Mucosa of rectum (tissue), 2 donors: ENCODE measurements around the gene ZNF2.

Source experiments
- H3K27ac ChIP-seq, 2 donors: one replicate each; pipeline ENCODE4 v1.7.0; 2013; ENCODE audit warnings: inconsistent platforms in 2 of 2, low read depth in 2 of 2, low read length in 2 of 2
- H3K27me3 ChIP-seq, 2 donors: one replicate each; pipeline ENCODE4 v1.7.0; 2013; ENCODE audit warnings: low read length in 2 of 2; ENCODE audit not compliant: control insufficient read depth in 2 of 2, insufficient read depth in 2 of 2
- H3K36me3 ChIP-seq, 2 donors: one replicate each; pipeline ENCODE4 v1.7.0; 2013; ENCODE audit warnings: low read length in 2 of 2; ENCODE audit not compliant: control insufficient read depth in 2 of 2, insufficient read depth in 2 of 2
- H3K4me1 ChIP-seq, 2 donors: one replicate each; pipeline ENCODE4 v1.7.0; 2013; ENCODE audit warnings: low read length in 2 of 2, mild to moderate bottlenecking in 1 of 2; ENCODE audit not compliant: control insufficient read depth in 2 of 2, insufficient read depth in 2 of 2
- H3K4me3 ChIP-seq, 2 donors: one replicate each; pipeline ENCODE4 v1.7.0; 2013; ENCODE audit warnings: low read length in 2 of 2
- H3K9ac ChIP-seq, 2 donors: one replicate each; pipeline ENCODE4 v1.7.0; 2013; ENCODE audit warnings: low read length in 2 of 2, low read depth in 1 of 2, mild to moderate bottlenecking in 1 of 2
- H3K9me3 ChIP-seq, 2 donors: one replicate each; pipeline ENCODE4 v1.7.0; 2013; ENCODE audit warnings: low read length in 2 of 2; ENCODE audit not compliant: control insufficient read depth in 2 of 2
- donor health status: healthy.
- donor health status: Normal muscosa, but diverticular disease.

The ZNF2 gene

DNA sequence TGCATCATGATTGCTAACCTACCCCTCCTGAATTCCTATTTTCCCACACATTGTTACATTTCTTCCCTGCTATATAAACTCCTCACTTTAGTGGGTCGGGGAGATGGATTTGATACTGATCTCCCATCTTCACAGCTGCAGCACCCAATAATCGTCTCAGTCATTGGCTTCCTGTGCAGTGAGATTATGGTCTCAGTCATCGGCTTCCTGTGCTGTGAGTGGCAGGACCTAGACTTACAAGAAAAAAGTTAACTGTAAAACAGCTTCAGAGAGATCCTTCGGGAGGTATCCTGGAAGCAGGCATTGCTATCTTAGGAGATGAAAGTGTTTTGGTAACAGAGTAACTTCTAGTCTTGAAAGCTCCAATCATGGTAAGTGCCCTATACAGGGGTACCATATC is 38.3 kb downstream of the ZNF2 start:
- no peak overlapping the region for H3K4me3 ChIP-seq
- H3K4me1 ChIP-seq: peaks cover 5% of the 10 kb centered on the region in 2 donors
- no peaks in the 10 kb centered on the region for H3K27me3 ChIP-seq
- H3K27ac ChIP-seq: no peak overlapping the region
- H3K9me3 ChIP-seq: no peaks in the 10 kb centered on the region
- H3K9ac ChIP-seq: no peak overlapping the region
- no peaks in the 10 kb centered on the region for H3K36me3 ChIP-seq

DNA sequence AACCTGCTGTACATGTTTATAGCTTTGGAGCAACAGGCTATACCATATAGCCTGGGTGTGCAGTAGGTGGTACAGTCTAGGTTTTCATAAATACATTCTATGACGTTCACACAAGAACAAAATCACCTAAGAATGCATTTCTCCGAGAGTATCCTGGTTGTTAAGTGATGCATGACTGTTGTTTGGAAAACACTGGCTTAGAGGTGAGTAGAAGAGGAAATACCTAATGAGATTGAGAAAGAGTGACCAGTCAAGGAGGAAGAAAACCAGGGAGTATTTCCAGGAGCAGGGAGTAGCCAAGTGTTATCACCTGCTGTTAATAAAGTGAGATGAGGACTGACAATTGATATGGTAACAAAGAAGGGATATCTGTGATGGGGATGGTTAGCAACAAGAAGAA is 38.8 kb downstream of the ZNF2 start:
- Histone ChIP-seq H3K27ac (no peak overlapping the region), H3K9me3 (no peaks in the 10 kb centered on the region), H3K27me3 (no peaks in the 10 kb centered on the region), H3K36me3 (no peaks in the 10 kb centered on the region), H3K4me3 (no peak overlapping the region), H3K9ac (no peak overlapping the region), H3K4me1 (peaks cover 5% of the 10 kb centered on the region in 2 donors)

DNA sequence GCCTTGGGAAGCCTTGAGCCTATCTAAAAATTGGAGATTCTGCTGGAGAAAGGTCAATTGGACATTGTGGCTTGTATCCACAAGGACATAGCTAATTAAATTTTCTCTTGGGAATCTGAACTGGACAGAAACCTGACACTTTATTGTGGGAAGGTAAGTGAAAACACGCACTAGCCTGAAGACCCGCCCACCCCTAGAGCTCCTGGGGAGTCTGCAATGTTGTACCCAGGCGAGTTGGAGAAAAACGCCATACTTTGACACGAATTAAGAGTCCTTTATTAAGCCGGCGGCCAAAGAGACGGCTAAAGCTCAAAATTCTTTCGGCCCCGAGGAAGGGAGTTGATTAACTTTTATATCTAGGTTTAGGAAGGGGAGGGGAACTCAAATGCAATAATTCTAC is 40.5 kb downstream of the ZNF2 start:
- H3K4me3 ChIP-seq: no peak overlapping the region
- H3K9ac ChIP-seq: no peak overlapping the region
- H3K27me3 ChIP-seq: no peaks in the 10 kb centered on the region
- no peaks in the 10 kb centered on the region for H3K9me3 ChIP-seq
- no peaks in the 10 kb centered on the region for H3K36me3 ChIP-seq
- H3K27ac ChIP-seq: no peak overlapping the region
- H3K4me1 ChIP-seq: peaks cover 5% of the 10 kb centered on the region in 2 donors

DNA sequence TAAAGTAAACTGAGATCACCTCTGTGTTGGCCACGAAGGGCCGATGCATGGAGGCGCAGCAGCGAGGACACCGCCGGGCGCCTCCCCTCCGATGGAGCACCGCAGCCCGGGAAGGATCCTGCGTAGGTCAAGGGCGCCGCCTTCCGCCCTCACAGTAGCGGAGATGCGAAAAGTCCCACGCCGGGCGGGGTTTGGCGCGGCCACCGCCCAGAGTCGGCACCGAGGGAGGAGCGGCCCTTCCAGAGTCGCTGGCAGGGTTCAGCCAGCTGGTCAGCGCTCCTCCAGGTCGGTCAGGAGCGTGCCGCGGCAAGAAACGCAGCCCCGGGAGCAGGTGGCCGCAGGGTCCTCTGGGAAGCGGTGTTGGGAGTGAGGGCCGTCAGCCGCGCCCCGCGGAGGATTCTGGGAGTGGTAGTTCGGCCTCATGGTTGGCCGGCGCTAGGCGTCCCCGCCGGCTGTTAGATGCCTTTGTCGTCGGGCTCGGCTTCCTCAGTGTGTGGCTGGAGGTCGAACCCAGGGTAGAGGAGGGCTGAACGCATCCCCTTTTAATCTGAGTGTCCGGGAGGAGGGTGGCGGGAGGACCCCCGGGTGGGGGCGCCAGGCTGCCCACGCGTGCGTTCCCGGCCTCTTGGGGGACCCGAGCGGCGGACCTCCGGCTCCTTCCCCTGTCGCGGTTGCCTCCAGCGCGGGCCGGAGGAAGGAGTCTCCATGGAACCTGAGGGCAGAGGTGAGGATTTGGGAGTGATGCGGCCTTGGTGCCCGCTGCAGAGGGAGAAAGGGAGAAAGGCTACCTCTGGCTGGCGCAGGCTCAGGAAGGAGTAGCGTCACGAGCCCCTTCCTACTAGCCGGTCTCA is 41.7 kb downstream of the ZNF2 start, which contains the start of gene ZNF892:
ZNF892 (plus strand) TSS at position 411 of the 851 bp plus-strand sequence; CDS start at position 706, 295 bp downstream.
- peak within 1 kb of the TSS; percentile 54 to 69 for H3K9ac ChIP-seq
- H3K27me3 ChIP-seq: no peaks in the 10 kb centered on the region
- peak within 1 kb of the TSS; percentile 79 to 83 for H3K4me3 ChIP-seq
- H3K36me3 ChIP-seq: peaks cover 0 to 11% of the 10 kb centered on the region in 2 donors
- peak within 1 kb of the TSS; percentile 78 to 81 for H3K27ac ChIP-seq
- peaks cover under 1 to 8% of the 10 kb centered on the region in 2 donors for H3K9me3 ChIP-seq
- peaks cover 5% of the 10 kb centered on the region in 2 donors for H3K4me1 ChIP-seq

DNA sequence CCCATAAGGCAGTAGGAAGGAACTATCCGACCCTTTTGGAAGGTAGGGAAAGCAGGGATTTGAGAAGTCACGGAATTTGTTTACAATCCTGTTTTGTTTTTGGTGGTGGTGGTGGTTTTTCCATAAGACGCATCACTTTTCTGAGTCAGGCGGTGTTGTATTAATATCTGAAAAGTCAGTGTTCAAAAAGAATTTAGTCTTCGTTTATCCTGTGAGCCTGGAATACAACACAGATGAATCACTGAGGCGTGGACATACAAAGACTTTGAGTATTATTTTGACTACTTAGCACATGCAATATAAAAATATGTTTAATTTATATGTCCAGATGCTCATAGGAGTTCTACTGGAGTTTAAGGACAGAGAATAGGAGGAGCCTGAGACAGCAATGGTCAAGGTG is 42.5 kb downstream of the ZNF2 start:
- Histone ChIP-seq H3K36me3 (peaks cover 7 to 18% of the 10 kb centered on the region in 2 donors), H3K9ac (peak overlapping the region in 1 of 2 donors; percentile 54), H3K4me1 (peaks cover 5% of the 10 kb centered on the region in 2 donors), H3K9me3 (peaks cover 6 to 14% of the 10 kb centered on the region in 2 donors), H3K27me3 (no peaks in the 10 kb centered on the region), H3K27ac (no peak overlapping the region), H3K4me3 (peak overlapping the region; percentile 79 to 83)

DNA sequence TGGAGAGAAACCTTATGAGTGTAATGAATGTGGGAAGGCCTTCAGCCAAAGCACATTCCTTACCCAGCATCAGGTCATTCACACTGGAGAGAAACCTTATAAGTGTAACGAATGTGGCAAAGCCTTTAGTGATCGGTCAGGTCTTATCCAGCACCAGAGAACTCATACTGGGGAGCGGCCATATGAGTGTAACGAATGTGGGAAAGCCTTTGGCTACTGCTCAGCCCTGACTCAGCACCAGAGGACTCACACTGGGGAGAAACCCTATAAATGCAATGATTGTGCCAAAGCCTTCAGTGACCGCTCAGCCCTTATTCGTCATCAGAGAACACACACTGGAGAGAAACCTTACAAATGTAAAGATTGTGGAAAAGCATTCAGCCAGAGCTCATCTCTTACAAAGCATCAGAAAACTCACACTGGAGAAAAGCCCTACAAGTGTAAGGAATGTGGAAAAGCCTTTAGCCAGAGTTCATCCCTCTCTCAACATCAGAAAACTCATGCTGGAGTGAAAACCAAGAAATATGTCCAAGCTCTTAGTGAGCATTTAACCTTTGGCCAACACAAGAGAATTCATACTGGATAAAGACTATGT is 49.5 kb downstream of the ZNF2 start:
- no peak overlapping the region for H3K9ac ChIP-seq
- no peak overlapping the region for H3K4me3 ChIP-seq
- H3K27me3 ChIP-seq: no peaks in the 10 kb centered on the region
- H3K27ac ChIP-seq: no peak overlapping the region
- peaks cover 19 to 40% of the 10 kb centered on the region in 2 donors for H3K36me3 ChIP-seq
- H3K4me1 ChIP-seq: no peaks in the 10 kb centered on the region
- peaks cover 57 to 62% of the 10 kb centered on the region in 2 donors for H3K9me3 ChIP-seq

DNA sequence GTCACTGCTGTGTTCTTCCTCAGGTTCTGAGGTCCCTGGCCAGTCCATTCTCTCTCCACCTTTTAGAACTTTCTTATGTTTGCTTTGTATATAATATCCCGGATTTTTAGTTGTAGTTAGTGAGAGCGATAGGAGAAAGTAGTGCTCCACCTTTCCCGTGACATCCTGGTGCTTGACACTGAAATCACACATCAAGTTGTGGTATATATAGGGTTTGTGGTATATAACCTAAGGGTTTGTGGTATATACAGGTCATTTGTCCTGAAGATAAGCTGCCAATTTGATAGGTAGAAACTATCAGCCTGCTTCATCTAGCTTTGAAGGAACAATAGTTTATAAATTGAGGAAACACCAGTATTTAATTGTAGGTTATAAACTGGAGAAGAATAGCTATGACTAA is 54.8 kb downstream of the ZNF2 start:
- H3K9ac ChIP-seq: no peak overlapping the region
- no peaks in the 10 kb centered on the region for H3K27me3 ChIP-seq
- peaks cover 29 to 42% of the 10 kb centered on the region in 2 donors for H3K9me3 ChIP-seq
- no peak overlapping the region for H3K27ac ChIP-seq
- H3K36me3 ChIP-seq: peaks cover 0 to 3% of the 10 kb centered on the region in 2 donors
- H3K4me1 ChIP-seq: no peaks in the 10 kb centered on the region
- H3K4me3 ChIP-seq: no peak overlapping the region

DNA sequence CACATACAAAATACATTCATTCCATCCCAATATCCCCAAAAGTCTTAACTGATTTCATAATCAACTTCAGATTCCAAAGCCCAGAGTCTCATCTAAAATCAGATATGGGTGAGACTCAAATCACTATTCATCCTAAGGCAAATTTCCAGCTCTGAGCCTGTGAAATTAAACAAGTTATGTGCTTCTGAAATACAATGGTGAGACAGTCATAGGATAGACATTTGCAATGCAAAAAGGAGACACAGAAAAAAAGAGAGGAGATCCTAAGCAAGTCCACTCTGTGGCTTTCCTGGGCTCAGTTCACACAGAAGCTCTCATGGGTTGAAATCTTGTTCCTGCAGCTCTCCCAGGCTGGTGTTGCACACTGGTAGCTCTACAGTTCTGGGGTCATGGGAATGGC is 60.0 kb downstream of the ZNF2 start:
- H3K36me3 ChIP-seq: no peaks in the 10 kb centered on the region
- no peaks in the 10 kb centered on the region for H3K27me3 ChIP-seq
- H3K9ac ChIP-seq: no peak overlapping the region
- no peaks in the 10 kb centered on the region for H3K4me1 ChIP-seq
- H3K9me3 ChIP-seq: peaks cover 0 to 9% of the 10 kb centered on the region in 2 donors
- no peak overlapping the region for H3K27ac ChIP-seq
- H3K4me3 ChIP-seq: no peak overlapping the region

DNA sequence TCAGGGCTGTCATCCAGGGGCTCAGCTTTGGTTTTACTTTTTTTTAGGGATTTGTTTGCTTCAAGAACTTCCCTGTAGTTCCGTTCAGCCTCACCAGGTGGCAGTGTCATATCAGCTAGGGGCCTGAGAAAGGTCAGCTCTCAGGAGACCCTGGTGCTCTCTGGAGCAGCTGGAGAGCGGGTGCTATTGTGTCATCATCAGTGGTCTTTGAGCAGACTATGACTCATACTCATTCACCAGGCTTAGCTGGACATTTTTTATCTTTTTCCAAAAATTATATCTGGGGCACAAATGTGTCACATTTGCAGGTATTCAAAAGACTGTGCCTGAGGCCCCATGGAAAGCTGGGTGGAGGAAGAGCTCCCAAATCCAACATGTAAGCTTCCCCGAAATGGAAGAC is 66.1 kb downstream of the ZNF2 start:
- H3K9ac ChIP-seq: no peak overlapping the region
- H3K9me3 ChIP-seq: peaks cover 0 to 3% of the 10 kb centered on the region in 2 donors
- no peaks in the 10 kb centered on the region for H3K27me3 ChIP-seq
- H3K36me3 ChIP-seq: no peaks in the 10 kb centered on the region
- H3K27ac ChIP-seq: no peak overlapping the region
- H3K4me3 ChIP-seq: no peak overlapping the region
- H3K4me1 ChIP-seq: no peaks in the 10 kb centered on the region

DNA sequence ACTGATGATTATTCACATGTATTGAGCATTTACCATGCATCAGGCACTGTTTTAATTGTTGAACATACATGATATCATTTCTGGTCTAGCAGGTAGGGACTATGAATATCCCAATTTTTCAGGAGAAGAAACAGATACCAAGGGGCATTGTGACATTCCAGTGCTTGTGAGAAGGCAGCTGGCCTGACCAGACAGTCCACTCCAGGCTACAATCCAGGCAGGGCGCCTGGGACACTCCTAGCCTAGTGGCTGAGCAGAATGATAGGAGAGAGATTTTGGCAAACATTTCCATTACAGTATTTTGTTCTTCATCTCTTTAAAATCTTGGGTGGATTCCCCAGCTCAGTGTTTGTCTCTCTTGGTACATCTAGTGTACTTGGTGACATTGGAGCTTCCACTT is 66.6 kb downstream of the ZNF2 start:
- Histone ChIP-seq H3K36me3 (no peaks in the 10 kb centered on the region), H3K4me1 (no peaks in the 10 kb centered on the region), H3K27me3 (no peaks in the 10 kb centered on the region), H3K27ac (no peak overlapping the region), H3K9ac (no peak overlapping the region), H3K9me3 (peaks cover 0 to 3% of the 10 kb centered on the region in 2 donors), H3K4me3 (no peak overlapping the region)
